Duodenal mucosa (tissue), 2 donors: Measurements from ENCODE around the gene SLC44A2.
A peak's percentile ranks its signal among the peaks of the same experiment; 100 is the strongest.

Experiments
- H3K27ac ChIP-seq: one replicate; pipeline ENCODE4 v1.7.0; 2013; ENCODE audit warnings: low read depth, low read length
- H3K27me3 ChIP-seq, 2 donors: one replicate each; pipeline ENCODE4 v1.7.0; 2013; ENCODE audit warnings: low read length in 2 of 2, control low read depth in 1 of 2; ENCODE audit not compliant: insufficient read depth in 2 of 2, control insufficient read depth in 1 of 2
- H3K36me3 ChIP-seq, 2 donors: one replicate each; pipeline ENCODE4 v1.7.0; 2013; ENCODE audit warnings: low read length in 2 of 2, control low read depth in 1 of 2; ENCODE audit not compliant: insufficient read depth in 2 of 2, control insufficient read depth in 1 of 2
- H3K4me1 ChIP-seq, 2 donors: one replicate each; pipeline ENCODE4 v1.7.0; 2013; ENCODE audit warnings: low read length in 2 of 2, control low read depth in 1 of 2; ENCODE audit not compliant: insufficient read depth in 2 of 2, control insufficient read depth in 1 of 2
- H3K4me3 ChIP-seq, 2 donors: one replicate each; pipeline ENCODE4 v1.7.0; 2013; ENCODE audit warnings: low read length in 2 of 2, low read depth in 1 of 2
- H3K9ac ChIP-seq, 2 donors: one replicate each; pipeline ENCODE4 v1.7.0; 2013; ENCODE audit warnings: low read length in 2 of 2, low read depth in 1 of 2
- H3K9me3 ChIP-seq, 2 donors: one replicate each; pipeline ENCODE4 v1.7.0; 2013; ENCODE audit warnings: low read length in 2 of 2, control low read depth in 1 of 2; ENCODE audit not compliant: control insufficient read depth in 1 of 2

SLC44A2 gene

DNA sequence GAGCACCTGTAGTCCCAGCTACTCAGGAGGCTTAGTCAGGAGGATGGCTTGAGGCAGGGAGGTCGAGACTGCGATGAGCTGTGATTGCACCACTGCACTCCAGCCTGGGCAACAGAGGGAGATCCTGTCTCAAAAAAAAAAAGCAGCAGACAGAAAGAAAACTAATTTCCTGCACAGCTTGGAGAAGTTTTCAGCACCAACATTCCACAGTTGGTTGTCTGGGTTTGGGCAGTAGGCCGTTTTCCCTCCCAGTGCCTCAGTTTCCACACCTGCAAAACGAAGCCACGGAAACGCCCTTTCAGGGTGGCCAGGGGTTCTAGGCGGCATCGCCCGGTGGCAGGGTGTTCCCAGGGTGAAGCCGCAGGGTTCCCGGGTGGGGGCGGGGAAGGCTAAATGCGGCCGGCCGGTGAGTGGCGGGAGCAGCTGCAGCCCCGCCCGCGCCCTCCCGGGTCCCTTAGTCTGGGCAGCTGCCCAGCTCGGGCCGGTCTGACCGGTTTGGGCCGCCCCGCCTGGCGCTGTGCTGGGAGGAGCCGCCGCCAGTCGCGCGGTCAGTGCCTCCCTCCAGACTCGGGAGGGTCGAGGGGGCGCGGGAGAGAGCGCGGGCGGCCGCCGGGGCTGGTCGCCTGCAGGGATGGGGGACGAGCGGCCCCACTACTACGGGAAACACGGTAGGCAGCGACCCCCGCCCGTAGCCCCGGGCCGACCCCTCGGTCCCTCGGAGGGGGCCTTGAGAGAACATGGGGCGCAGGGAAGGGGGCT lies at the start of gene SLC44A2:
TSS of gene SLC44A2 (plus strand) at position 551 of the 759 bp plus-strand sequence. CDS start at position 632, 81 bp downstream.
- Histone ChIP-seq H3K9me3 (no peaks in the 10 kb centered on the region), H3K36me3 (peaks cover 0 to 18% of the 10 kb centered on the region in 2 donors), H3K4me1 (peaks cover 5 to 10% of the 10 kb centered on the region in 2 donors), H3K4me3 (peak within 1 kb of the TSS; percentile 65 to 69), H3K27ac (peak within 1 kb of the TSS; percentile 32), H3K9ac (peak within 1 kb of the TSS; percentile 60 to 68), H3K27me3 (no peaks in the 10 kb centered on the region)

DNA sequence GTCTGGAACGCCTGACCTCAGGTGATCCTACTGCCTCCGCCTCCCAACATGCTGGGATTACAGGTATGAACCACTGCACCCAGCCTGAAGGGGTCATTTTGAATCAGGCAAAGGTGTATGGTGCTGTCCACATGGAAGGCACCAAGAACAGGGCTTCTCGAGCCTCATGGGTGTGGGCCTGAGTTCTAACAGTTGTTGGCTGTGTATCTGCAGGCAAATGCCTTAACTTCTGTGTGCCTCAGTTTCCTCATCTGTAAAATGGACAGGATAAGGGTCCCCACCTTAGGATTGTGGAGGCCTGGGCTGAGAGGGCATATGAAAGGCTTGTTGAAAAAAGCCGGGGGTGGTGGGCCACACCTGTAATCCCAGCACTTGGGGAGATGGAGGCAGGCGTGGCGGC lies 47.4 kb upstream of the SLC44A2 start:
- Histone ChIP-seq H3K9ac (no peak overlapping the region), H3K27ac (no peak overlapping the region), H3K4me3 (no peak overlapping the region), H3K36me3 (peaks cover 9 to 13% of the 10 kb centered on the region in 2 donors), H3K27me3 (no peaks in the 10 kb centered on the region), H3K9me3 (no peaks in the 10 kb centered on the region), H3K4me1 (peaks cover 0 to 7% of the 10 kb centered on the region in 2 donors)

DNA sequence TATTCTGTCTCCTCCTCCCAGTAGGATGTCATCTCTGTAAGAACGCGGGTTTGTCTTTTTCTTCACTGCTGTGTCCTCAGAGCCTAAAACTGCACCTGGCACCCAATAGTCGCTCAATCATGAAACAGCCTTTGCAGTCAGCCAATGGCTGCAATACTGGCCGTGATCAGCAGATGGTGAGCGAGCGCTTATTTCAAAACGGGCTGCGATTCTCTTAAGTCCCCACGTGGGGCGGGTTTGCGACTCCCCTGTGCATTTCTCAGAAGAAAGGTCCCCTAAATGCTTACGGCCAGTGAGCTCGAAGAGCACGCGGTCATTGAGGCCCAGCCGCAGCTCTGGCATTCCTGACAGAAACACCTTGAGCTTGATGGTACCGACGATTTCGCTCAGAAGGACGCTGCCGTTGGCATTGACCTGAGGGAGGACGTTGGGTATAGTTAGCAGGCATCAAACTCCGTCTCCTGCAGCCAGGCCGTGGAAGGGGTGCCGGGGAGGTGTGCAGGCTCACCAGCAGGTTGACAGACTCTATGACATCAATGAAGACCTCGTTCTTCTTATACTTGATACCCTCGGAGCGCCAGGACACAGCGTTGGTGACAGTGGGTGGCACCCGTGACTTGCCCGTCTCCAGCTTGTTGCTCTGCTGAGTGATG lies 44.2 kb upstream of the SLC44A2 start:
- peak overlapping the region in 1 of 2 donors; percentile 42 for H3K4me3 ChIP-seq
- H3K27me3 ChIP-seq = no peaks in the 10 kb centered on the region
- H3K36me3 ChIP-seq = peaks cover 12 to 21% of the 10 kb centered on the region in 2 donors
- H3K4me1 ChIP-seq = peaks cover 0 to 7% of the 10 kb centered on the region in 2 donors
- H3K27ac ChIP-seq = no peak overlapping the region
- no peaks in the 10 kb centered on the region for H3K9me3 ChIP-seq
- no peak overlapping the region for H3K9ac ChIP-seq

DNA sequence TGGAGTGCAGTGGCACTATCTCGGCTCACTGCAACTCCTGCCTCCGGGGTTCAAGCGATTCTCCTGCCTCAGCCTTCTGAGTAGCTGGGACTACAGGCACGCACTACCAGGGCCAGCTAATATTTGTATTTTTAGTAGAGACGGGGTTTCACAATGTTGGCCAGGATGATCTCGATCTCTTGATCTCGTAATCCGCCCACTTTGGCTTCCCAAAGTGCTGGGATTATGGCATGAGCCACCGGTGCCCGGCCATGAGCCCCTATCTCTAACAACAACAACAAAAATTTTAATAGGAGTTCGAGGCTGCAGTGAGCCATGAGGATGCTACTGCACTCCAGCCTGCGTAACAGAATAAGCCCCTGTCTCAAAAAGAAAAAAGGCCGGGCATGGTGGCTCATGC lies 43.3 kb upstream of the SLC44A2 start:
- Histone ChIP-seq H3K4me3 (no peak overlapping the region), H3K9me3 (no peaks in the 10 kb centered on the region), H3K9ac (no peak overlapping the region), H3K27me3 (no peaks in the 10 kb centered on the region), H3K27ac (no peak overlapping the region), H3K4me1 (peaks cover 0 to 7% of the 10 kb centered on the region in 2 donors), H3K36me3 (peaks cover 12 to 21% of the 10 kb centered on the region in 2 donors)

DNA sequence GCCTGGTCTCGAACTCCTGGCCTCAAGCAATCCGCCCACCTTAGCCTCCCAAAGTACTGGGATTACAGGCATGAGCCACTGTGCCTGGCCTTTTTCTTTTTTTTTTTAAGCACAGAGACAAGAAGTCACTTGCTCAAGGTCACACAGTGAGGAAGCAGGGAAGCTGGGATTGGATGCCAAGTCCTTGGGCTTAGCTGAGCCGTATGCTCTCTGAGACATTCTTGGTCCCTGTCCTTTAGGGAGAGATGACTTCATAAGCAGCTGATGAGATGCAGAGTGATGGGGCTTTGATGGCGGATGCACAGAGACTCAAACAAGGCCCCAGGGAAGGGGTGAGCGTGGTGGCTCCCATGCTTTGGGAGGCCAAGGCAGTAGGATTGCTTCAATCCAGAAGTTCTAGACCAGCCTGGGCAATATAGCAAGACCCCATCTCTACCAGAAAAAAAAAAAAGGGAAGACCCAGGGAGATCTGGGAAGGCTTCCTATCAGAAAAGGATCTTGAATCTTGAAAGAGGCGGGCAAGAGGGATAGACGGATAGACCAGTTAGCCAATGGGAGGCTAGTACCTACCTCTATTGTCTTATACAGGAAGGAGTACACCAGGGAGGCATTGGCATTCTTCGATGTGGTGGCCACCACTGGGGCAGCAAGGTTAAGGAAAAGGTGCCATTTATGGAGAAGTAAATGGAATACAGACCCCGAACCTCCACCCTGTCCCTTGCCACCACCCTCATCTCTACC lies 42.1 kb upstream of the SLC44A2 start:
- Histone ChIP-seq H3K9me3 (no peaks in the 10 kb centered on the region), H3K4me3 (no peak overlapping the region), H3K9ac (no peak overlapping the region), H3K36me3 (peaks cover 12 to 17% of the 10 kb centered on the region in 2 donors), H3K4me1 (peaks cover 0 to 7% of the 10 kb centered on the region in 2 donors), H3K27me3 (no peaks in the 10 kb centered on the region), H3K27ac (no peak overlapping the region)

DNA sequence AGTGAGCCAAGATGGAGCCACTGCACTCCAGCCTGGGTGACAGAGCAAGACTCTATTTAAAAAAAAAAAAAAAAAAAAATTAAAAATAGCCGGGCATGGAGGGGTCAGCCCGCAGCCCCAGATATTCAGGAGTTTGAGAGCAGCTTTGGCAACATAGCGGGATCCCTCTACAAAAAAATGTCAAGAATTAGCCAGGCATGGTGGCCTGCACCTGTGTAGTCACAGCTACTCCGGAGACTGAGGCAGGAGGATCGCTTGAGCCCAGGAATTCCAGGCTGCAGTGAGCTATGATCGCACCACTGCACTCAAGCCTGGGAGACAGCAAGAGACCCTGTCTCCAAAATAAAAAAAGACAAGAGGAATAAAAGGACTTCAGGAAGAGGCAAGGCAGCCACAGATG lies 39.0 kb upstream of the SLC44A2 start:
- Histone ChIP-seq H3K9ac (peak overlapping the region; percentile 74 to 80), H3K9me3 (no peaks in the 10 kb centered on the region), H3K4me1 (peaks cover 0 to 3% of the 10 kb centered on the region in 2 donors), H3K36me3 (peaks cover 6 to 9% of the 10 kb centered on the region in 2 donors), H3K4me3 (peak overlapping the region; percentile 79 to 86), H3K27ac (no peak overlapping the region), H3K27me3 (no peaks in the 10 kb centered on the region)

DNA sequence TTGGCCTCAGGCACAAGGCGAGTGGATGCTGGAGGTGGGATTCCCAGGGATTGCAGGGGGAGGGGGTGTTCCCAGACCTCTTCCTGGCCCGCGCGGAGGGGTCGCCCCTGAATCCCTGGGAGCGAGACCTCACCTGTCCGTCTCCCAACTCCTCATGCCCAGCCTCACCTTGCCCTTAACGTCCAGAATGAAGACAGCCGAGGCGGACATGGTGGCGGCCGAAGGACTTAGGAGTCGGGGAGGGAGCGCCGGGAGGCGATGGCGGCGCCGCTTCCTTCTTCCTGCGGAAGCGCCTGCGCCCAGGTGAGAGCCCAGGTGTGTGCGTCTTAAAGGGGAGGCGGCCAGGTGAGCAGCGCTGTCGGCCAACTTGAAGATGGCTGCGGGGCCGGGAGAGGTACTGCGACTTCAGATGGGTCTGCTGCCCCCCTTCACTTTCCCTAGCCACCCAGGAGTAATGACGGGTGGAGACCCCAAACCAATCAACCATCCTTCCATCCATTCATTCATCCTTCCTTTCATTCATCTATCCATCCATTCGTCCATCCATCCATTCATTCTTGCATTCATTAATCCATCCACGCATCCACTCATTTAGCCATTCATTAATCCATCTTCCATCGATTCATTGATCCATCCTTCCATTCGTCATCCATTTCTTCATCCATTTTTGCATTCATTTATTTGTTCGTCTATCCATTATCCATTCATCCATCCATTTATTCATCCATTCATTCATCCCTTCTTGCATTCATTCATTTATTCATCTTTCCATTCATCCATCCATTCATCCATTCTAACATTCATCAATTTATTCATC lies 38.1 kb upstream of the SLC44A2 start, which contains the start of gene AP1M2:
TSS of gene AP1M2 (minus strand) at position 291 of the 817 bp plus-strand sequence. CDS start at position 210, 81 bp downstream.
- peak within 1 kb of the TSS; percentile 74 to 80 for H3K9ac ChIP-seq
- H3K36me3 ChIP-seq = peaks cover 3 to 8% of the 10 kb centered on the region in 2 donors
- H3K9me3 ChIP-seq = no peaks in the 10 kb centered on the region
- H3K4me3 ChIP-seq = peak within 1 kb of the TSS; percentile 79 to 86
- no peaks in the 10 kb centered on the region for H3K27me3 ChIP-seq
- no peak within 1 kb of the TSS for H3K27ac ChIP-seq
- H3K4me1 ChIP-seq = no peaks in the 10 kb centered on the region

DNA sequence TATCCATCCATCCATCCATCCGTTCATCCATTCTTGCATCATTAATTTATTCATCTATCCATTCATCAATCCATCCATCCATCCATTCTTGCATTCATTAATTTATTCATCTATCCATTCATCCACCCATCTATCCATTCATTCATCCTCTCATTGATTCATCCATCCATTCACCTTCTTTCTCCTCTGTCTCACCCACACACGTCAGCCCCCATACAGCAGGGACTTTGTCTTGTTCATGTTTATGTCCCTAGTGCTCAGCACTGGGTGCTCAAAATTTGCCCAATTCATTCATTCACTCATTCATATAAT lies 37.6 kb upstream of the SLC44A2 start:
- Histone ChIP-seq H3K4me1 (no peaks in the 10 kb centered on the region), H3K27me3 (no peaks in the 10 kb centered on the region), H3K4me3 (no peak overlapping the region)

DNA sequence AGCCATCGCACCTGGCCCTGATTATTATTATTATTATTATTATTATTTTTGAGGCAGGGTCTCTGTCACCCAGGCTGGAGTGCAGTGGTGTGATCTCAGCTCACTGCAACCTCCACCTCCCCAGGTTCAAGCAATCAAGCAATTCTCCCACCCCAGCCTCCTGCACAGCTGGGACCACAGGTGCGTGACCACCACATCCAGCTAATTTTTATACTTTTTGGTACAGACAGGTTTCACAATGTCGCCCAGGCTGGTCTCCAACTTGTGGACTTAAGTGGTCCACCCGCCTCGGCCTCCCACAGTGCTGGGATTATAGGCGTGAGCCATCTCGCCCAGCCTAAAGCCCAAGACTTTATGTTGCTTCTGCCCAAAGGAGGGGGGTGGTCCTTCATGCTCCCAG lies 32.2 kb upstream of the SLC44A2 start:
- H3K9ac ChIP-seq = no peak overlapping the region
- H3K9me3 ChIP-seq = no peaks in the 10 kb centered on the region
- H3K27ac ChIP-seq = no peak overlapping the region
- H3K27me3 ChIP-seq = no peaks in the 10 kb centered on the region
- no peaks in the 10 kb centered on the region for H3K36me3 ChIP-seq
- no peak overlapping the region for H3K4me3 ChIP-seq
- peaks cover 6 to 18% of the 10 kb centered on the region in 2 donors for H3K4me1 ChIP-seq

More for the DNA sequence above, 37.6 kb upstream of the SLC44A2 start:
- Histone ChIP-seq H3K9me3 (no peaks in the 10 kb centered on the region), H3K36me3 (peaks cover 3 to 8% of the 10 kb centered on the region in 2 donors), H3K27ac (no peak overlapping the region), H3K9ac (no peak overlapping the region)
